ENCODE results near the gene TPGS1.

GRCh38 chr19:497491-497868 lies 9.8 kb upstream of the TPGS1 start:
- TF ChIP-seq CTCF (IDR thresholded peaks at IDR 0.05 in 8 of 11, conservative IDR thresholded peaks at IDR 0.05 in 3 of 11) (no peak), POLR2AphosphoS5 (IDR thresholded peaks at IDR 0.05) (no peak), POLR2A (IDR thresholded peaks at IDR 0.05) (no peak)
